Activated CD8-positive, alpha-beta memory T cell treated with anti-CD3 and anti-CD28 coated beads, Interleukin-2, amount 10 ng/mL, durations not matched to agents 7 days and 5 days (primary cell): Measurements from ENCODE around the gene FSTL4. TPM values are rescaled to one million over a fixed set of nuclear protein-coding genes. Genes with fewer than 3 reads are reported as not detected.

Experiments used
- ATAC-seq: fragments of 150-1000 bp; cut with Tn5 transposase; one replicate; pipeline ENCODE4 v1.10.0; 2021; ENCODE audit warnings: moderate library complexity
- CTCF ChIA-PET: fragments of 350-600 bp; sonication (Branson Sonifier 250); formaldehyde crosslinking; loops from one replicate; lab custom pipeline; 2021; ENCODE audit warnings: antibody characterized with exemption; lab: Charles Lee
- DNase-seq: peaks from one replicate; pipeline ENCODE4 v3.0.0-alpha.2; 2020
- H3K27ac Mint-ChIP-seq: one replicate; pipeline ENCODE4 v1.8.0; 2021; ENCODE audit warnings: mild to moderate bottlenecking, mixed read lengths
- H3K27me3 Mint-ChIP-seq: one replicate; pipeline ENCODE4 v1.8.0; 2021; ENCODE audit warnings: mixed read lengths
- H3K36me3 Mint-ChIP-seq: one replicate; pipeline ENCODE4 v1.8.0; 2021; ENCODE audit warnings: mild to moderate bottlenecking, mixed read lengths
- H3K4me1 Mint-ChIP-seq: one replicate; pipeline ENCODE4 v1.8.0; 2021; ENCODE audit warnings: mixed read lengths
- H3K4me3 Mint-ChIP-seq: one replicate; pipeline ENCODE4 v1.8.0; 2021; ENCODE audit warnings: mild to moderate bottlenecking, moderate library complexity, mixed read lengths
- H3K9me3 Mint-ChIP-seq: one replicate; pipeline ENCODE4 v1.8.0; 2022; ENCODE audit warnings: low read depth, mixed read lengths
- total RNA-seq, 2 experiments: library from RNA; stranded (reverse); gene quantifications; one replicate each; pipeline ENCODE4 v1.2.3, GENCODE V29; 2021

Gene FSTL4
- total RNA-seq, 2 experiments from 2014 or later = not detected

- ATAC-seq = no peak
- CTCF ChIA-PET = no interaction called here
- peaks cover 29% of the 10 kb centered on the region for H3K27me3 Mint-ChIP-seq
- H3K36me3 Mint-ChIP-seq = no peaks in the 10 kb centered on the region
- peak; percentile 14 for DNase-seq
- H3K4me3 Mint-ChIP-seq = no peak overlapping the region
- H3K27ac Mint-ChIP-seq = no peak overlapping the region
- H3K9me3 Mint-ChIP-seq = no peaks in the 10 kb centered on the region
- no peaks in the 10 kb centered on the region for H3K4me1 Mint-ChIP-seq
These were observed 249.9 kb downstream of the FSTL4 start for GRCh38 chr5:133362438-133362837.

GRCh38 chr5:133361922-133362321 is 250.4 kb downstream of the FSTL4 start:
- Mint-ChIP-seq H3K4me1 (no peaks in the 10 kb centered on the region), H3K27ac (no peak overlapping the region), H3K4me3 (no peak overlapping the region), H3K27me3 (peaks cover 29% of the 10 kb centered on the region), H3K36me3 (no peaks in the 10 kb centered on the region), H3K9me3 (no peaks in the 10 kb centered on the region)
- ATAC-seq = no peak
- CTCF ChIA-PET = no interaction called here
- no peak for DNase-seq

GRCh38 chr5:133360693-133361472 is 251.5 kb downstream of the FSTL4 start:
- ATAC-seq (no peak), DNase-seq (no peak)
- Mint-ChIP-seq H3K36me3 (no peaks in the 10 kb centered on the region), H3K4me3 (no peak overlapping the region), H3K27me3 (peaks cover 22% of the 10 kb centered on the region), H3K9me3 (no peaks in the 10 kb centered on the region), H3K27ac (no peak overlapping the region), H3K4me1 (no peaks in the 10 kb centered on the region)
- CTCF ChIA-PET = no interaction called here

GRCh38 chr5:133359861-133360260 is 252.5 kb downstream of the FSTL4 start:
- CTCF ChIA-PET = no interaction called here
- DNase-seq (peak; percentile 12), ATAC-seq (no peak)
- Mint-ChIP-seq H3K27me3 (peaks cover 22% of the 10 kb centered on the region), H3K36me3 (no peaks in the 10 kb centered on the region), H3K4me3 (no peak overlapping the region), H3K27ac (no peak overlapping the region), H3K9me3 (no peaks in the 10 kb centered on the region), H3K4me1 (no peaks in the 10 kb centered on the region)

- Mint-ChIP-seq H3K9me3 (no peaks in the 10 kb centered on the region), H3K27ac (no peak overlapping the region), H3K4me3 (no peak overlapping the region), H3K27me3 (peaks cover 15% of the 10 kb centered on the region), H3K36me3 (no peaks in the 10 kb centered on the region), H3K4me1 (no peaks in the 10 kb centered on the region)
- DNase-seq = no peak
- ATAC-seq = no peak
- CTCF ChIA-PET = no interaction called here
These were observed 254.1 kb downstream of the FSTL4 start for GRCh38 chr5:133358271-133358670.

- DNase-seq = peak; percentile 31
- Mint-ChIP-seq H3K27ac (no peak overlapping the region), H3K4me3 (no peak overlapping the region)
These were observed 254.6 kb downstream of the FSTL4 start for GRCh38 chr5:133357758-133358157.

GRCh38 chr5:133356984-133357421 is 255.3 kb downstream of the FSTL4 start:
- CTCF ChIA-PET = interaction anchor here (0.9 kb wide), 1 partner anchor 9 kb away, joined by 3 read pairs; no protein-coding TSS in a partner anchor

More at GRCh38 chr5:133357758-133358157, 254.6 kb downstream of the FSTL4 start:
- Mint-ChIP-seq H3K27me3 (peaks cover 18% of the 10 kb centered on the region), H3K36me3 (no peaks in the 10 kb centered on the region), H3K9me3 (no peaks in the 10 kb centered on the region), H3K4me1 (no peaks in the 10 kb centered on the region)
- no peak for ATAC-seq
- CTCF ChIA-PET = no interaction called here

GRCh38 chr5:133356396-133356983 is 255.9 kb downstream of the FSTL4 start:
- ATAC-seq (no peak), DNase-seq (peak; percentile 35)
- H3K4me3 Mint-ChIP-seq = no peak overlapping the region
- CTCF ChIA-PET = interaction anchor here (0.9 kb wide), 1 partner anchor 8 kb away, joined by 3 read pairs; no protein-coding TSS in a partner anchor
- H3K9me3 Mint-ChIP-seq = no peaks in the 10 kb centered on the region
- no peaks in the 10 kb centered on the region for H3K36me3 Mint-ChIP-seq
- H3K4me1 Mint-ChIP-seq = no peaks in the 10 kb centered on the region
- H3K27ac Mint-ChIP-seq = no peak overlapping the region
- H3K27me3 Mint-ChIP-seq = peaks cover 17% of the 10 kb centered on the region

More at GRCh38 chr5:133356984-133357421, 255.3 kb downstream of the FSTL4 start:
- no peak overlapping the region for H3K4me3 Mint-ChIP-seq
- no peaks in the 10 kb centered on the region for H3K36me3 Mint-ChIP-seq
- H3K27me3 Mint-ChIP-seq = peaks cover 18% of the 10 kb centered on the region
- no peaks in the 10 kb centered on the region for H3K9me3 Mint-ChIP-seq
- no peak for ATAC-seq
- peak overlapping the region; percentile 54 for H3K27ac Mint-ChIP-seq
- peak; percentile 18 for DNase-seq
- no peaks in the 10 kb centered on the region for H3K4me1 Mint-ChIP-seq

- peak; percentile 33 for DNase-seq
- Mint-ChIP-seq H3K4me1 (no peaks in the 10 kb centered on the region), H3K27ac (no peak overlapping the region), H3K27me3 (peaks cover 15% of the 10 kb centered on the region), H3K4me3 (no peak overlapping the region), H3K9me3 (no peaks in the 10 kb centered on the region), H3K36me3 (no peaks in the 10 kb centered on the region)
- no peak for ATAC-seq
- CTCF ChIA-PET = no interaction called here
These were observed 257.8 kb downstream of the FSTL4 start for GRCh38 chr5:133354323-133355185.

GRCh38 chr5:133353741-133354140 is 258.6 kb downstream of the FSTL4 start:
- H3K27ac Mint-ChIP-seq = no peak overlapping the region
- DNase-seq (peak; percentile 12), ATAC-seq (no peak)
- CTCF ChIA-PET = no interaction called here
- peaks cover 12% of the 10 kb centered on the region for H3K27me3 Mint-ChIP-seq
- no peak overlapping the region for H3K4me3 Mint-ChIP-seq
- no peaks in the 10 kb centered on the region for H3K36me3 Mint-ChIP-seq
- no peaks in the 10 kb centered on the region for H3K4me1 Mint-ChIP-seq
- H3K9me3 Mint-ChIP-seq = no peaks in the 10 kb centered on the region

- Mint-ChIP-seq H3K9me3 (no peaks in the 10 kb centered on the region), H3K4me3 (no peak overlapping the region), H3K27me3 (peaks cover 32% of the 10 kb centered on the region), H3K4me1 (no peaks in the 10 kb centered on the region), H3K27ac (no peak overlapping the region), H3K36me3 (no peaks in the 10 kb centered on the region)
- DNase-seq = no peak
- ATAC-seq = no peak
- CTCF ChIA-PET = interaction anchor here (1.5 kb wide), 1 partner anchor 9 kb away, joined by 3 read pairs; no protein-coding TSS in a partner anchor
These were observed 263.9 kb downstream of the FSTL4 start for GRCh38 chr5:133348406-133348805.

GRCh38 chr5:133347039-133347438 is 265.3 kb downstream of the FSTL4 start:
- Mint-ChIP-seq H3K36me3 (no peaks in the 10 kb centered on the region), H3K4me3 (no peak overlapping the region), H3K27ac (no peak overlapping the region), H3K4me1 (no peaks in the 10 kb centered on the region), H3K9me3 (no peaks in the 10 kb centered on the region), H3K27me3 (peaks cover 27% of the 10 kb centered on the region)
- CTCF ChIA-PET = no interaction called here
- no peak for DNase-seq
- no peak for ATAC-seq

GRCh38 chr5:133344266-133344665 is 268.1 kb downstream of the FSTL4 start:
- Mint-ChIP-seq H3K9me3 (no peaks in the 10 kb centered on the region), H3K4me3 (no peak overlapping the region), H3K27ac (no peak overlapping the region), H3K4me1 (no peaks in the 10 kb centered on the region), H3K36me3 (no peaks in the 10 kb centered on the region), H3K27me3 (peaks cover 20% of the 10 kb centered on the region)
- no peak for ATAC-seq
- no peak for DNase-seq
- CTCF ChIA-PET = no interaction called here
